DOHH2 (cell line): ENCODE results near the gene SPATA12.

Source experiments
- EZH2phosphoT487 ChIP-seq: fragments of 200-600 bp; sonication (generic); IDR thresholded peaks from 2 replicates; pipeline ENCODE4 v1.6.1; 2017; ENCODE audit warnings: borderline replicate concordance, mild to moderate bottlenecking, antibody characterized with exemption, low read length, moderate library complexity, mixed read lengths
- TF ChIP-seq, protein P1 (sequence below): fragments of 200-600 bp; sonication (generic); IDR thresholded peaks from one replicate; pipeline ENCODE4 v1.5.1; 2014; ENCODE audit warnings: antibody characterized with exemption, mild to moderate bottlenecking, low read depth, low read length; ENCODE audit not compliant: poor library complexity, severe bottlenecking

GRCh38 chr3:57110798-57111197 is 50.3 kb downstream of the SPATA12 start:
- TF ChIP-seq, protein P1, sequence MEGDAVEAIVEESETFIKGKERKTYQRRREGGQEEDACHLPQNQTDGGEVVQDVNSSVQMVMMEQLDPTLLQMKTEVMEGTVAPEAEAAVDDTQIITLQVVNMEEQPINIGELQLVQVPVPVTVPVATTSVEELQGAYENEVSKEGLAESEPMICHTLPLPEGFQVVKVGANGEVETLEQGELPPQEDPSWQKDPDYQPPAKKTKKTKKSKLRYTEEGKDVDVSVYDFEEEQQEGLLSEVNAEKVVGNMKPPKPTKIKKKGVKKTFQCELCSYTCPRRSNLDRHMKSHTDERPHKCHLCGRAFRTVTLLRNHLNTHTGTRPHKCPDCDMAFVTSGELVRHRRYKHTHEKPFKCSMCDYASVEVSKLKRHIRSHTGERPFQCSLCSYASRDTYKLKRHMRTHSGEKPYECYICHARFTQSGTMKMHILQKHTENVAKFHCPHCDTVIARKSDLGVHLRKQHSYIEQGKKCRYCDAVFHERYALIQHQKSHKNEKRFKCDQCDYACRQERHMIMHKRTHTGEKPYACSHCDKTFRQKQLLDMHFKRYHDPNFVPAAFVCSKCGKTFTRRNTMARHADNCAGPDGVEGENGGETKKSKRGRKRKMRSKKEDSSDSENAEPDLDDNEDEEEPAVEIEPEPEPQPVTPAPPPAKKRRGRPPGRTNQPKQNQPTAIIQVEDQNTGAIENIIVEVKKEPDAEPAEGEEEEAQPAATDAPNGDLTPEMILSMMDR, result no peak
- no peak for TF ChIP-seq EZH2phosphoT487
